HepG2 (cell line): ENCODE results near the gene NAT14. TPM values are rescaled to one million over a fixed set of nuclear protein-coding genes. Genes with fewer than 3 reads are reported as not detected.

ENCODE experiments used
- ADNP ChIP-seq: sonication (generic); formaldehyde crosslinking; IDR thresholded peaks from 2 replicates; pipeline ENCODE4 v1.4.0; 2020; ENCODE audit warnings: missing genetic modification reagents
- ARNT2 ChIP-seq: sonication (generic); formaldehyde crosslinking; IDR thresholded peaks from 2 replicates; pipeline ENCODE4 v1.8.0; 2022; ENCODE audit warnings: mild to moderate bottlenecking, low read depth, missing genetic modification reagents, moderate library complexity
- ATAD3A ChIP-seq: sonication (generic); formaldehyde crosslinking; IDR thresholded peaks from 2 replicates; pipeline ENCODE4 v1.4.0; 2020; ENCODE audit warnings: missing genetic modification reagents
- CEBPG ChIP-seq: IDR thresholded peaks from 2 replicates; pipeline ENCODE4 v1.6.1; 2016
- DRAP1 ChIP-seq: IDR thresholded peaks from 2 replicates; pipeline ENCODE4 v1.6.1; 2016; ENCODE audit warnings: missing genetic modification reagents, missing compliant biosample characterization
- E2F5 ChIP-seq: sonication (generic); formaldehyde crosslinking; conservative IDR thresholded peaks from 2 replicates; pipeline ENCODE4 v1.4.0; 2020; ENCODE audit warnings: missing genetic modification reagents
- GRHL1 ChIP-seq: sonication (generic); formaldehyde crosslinking; conservative IDR thresholded peaks from 2 replicates; pipeline ENCODE4 v1.8.0; 2022; ENCODE audit warnings: missing genetic modification reagents
- HDAC6 ChIP-seq: fragments of 200-600 bp; sonication (generic); IDR thresholded peaks from 2 replicates; pipeline ENCODE4 v1.7.0; 2017; ENCODE audit warnings: mild to moderate bottlenecking, antibody characterized with exemption, low read length, low read depth
- KLF11 ChIP-seq: IDR thresholded peaks from 2 replicates; pipeline ENCODE4 v1.6.1; 2016; ENCODE audit warnings: missing compliant biosample characterization
- MAFG ChIP-seq: sonication (generic); formaldehyde crosslinking; IDR thresholded peaks from 2 replicates; pipeline ENCODE4 v1.5.1; 2020; ENCODE audit warnings: mild to moderate bottlenecking, missing genetic modification reagents
- NR1H2 ChIP-seq: sonication (generic); formaldehyde crosslinking; IDR thresholded peaks from 2 replicates; pipeline ENCODE4 v1.8.1; 2022; ENCODE audit warnings: low read depth, missing genetic modification reagents, borderline replicate concordance
- RFX5 ChIP-seq: IDR thresholded peaks from 2 replicates; pipeline ENCODE4 v1.6.1; 2011; ENCODE audit warnings: low read depth, low read length, improper control_type of control experiment
- RXRA ChIP-seq: sonication (generic); formaldehyde crosslinking; IDR thresholded peaks from 2 replicates; pipeline ENCODE4 v1.5.1; 2020; ENCODE audit warnings: missing genetic modification reagents
- SSRP1 ChIP-seq: IDR thresholded peaks from 2 replicates; pipeline ENCODE4 v1.6.1; 2016; ENCODE audit warnings: control low read depth
- SUZ12 ChIP-seq: fragments of 150-350 bp; IDR thresholded peaks from 2 replicates; pipeline ENCODE4 v1.6.1; 2014; ENCODE audit warnings: low read depth, low read length
- THRA ChIP-seq: sonication (generic); formaldehyde crosslinking; IDR thresholded peaks from 2 replicates; pipeline ENCODE4 v1.4.0; 2020; ENCODE audit warnings: missing genetic modification reagents, borderline replicate concordance
- THYN1 ChIP-seq: sonication (generic); formaldehyde crosslinking; IDR thresholded peaks from 2 replicates; pipeline ENCODE4 v1.8.1; 2023; ENCODE audit warnings: low read depth, mild to moderate bottlenecking, moderate library complexity, missing genetic modification reagents, borderline replicate concordance
- TMF1 ChIP-seq: sonication (generic); formaldehyde crosslinking; IDR thresholded peaks from 2 replicates; pipeline ENCODE4 v1.8.1; 2022; ENCODE audit warnings: low read depth, missing genetic modification reagents
- WIZ ChIP-seq: sonication (generic); formaldehyde crosslinking; IDR thresholded peaks from 2 replicates; pipeline ENCODE4 v1.5.1; 2020; ENCODE audit warnings: mild to moderate bottlenecking, missing genetic modification reagents
- ZBTB43 ChIP-seq: sonication (generic); formaldehyde crosslinking; conservative IDR thresholded peaks from 2 replicates; pipeline ENCODE4 v1.4.0; 2020; ENCODE audit warnings: missing genetic modification reagents
- ZKSCAN5 ChIP-seq: sonication (generic); formaldehyde crosslinking; IDR thresholded peaks from 2 replicates; pipeline ENCODE4 v1.5.1; 2020; ENCODE audit warnings: mild to moderate bottlenecking, missing genetic modification reagents
- ZMAT5 ChIP-seq: sonication (generic); formaldehyde crosslinking; IDR thresholded peaks from 2 replicates; pipeline ENCODE4 v1.5.0; 2020; ENCODE audit warnings: mild to moderate bottlenecking, low read depth, missing genetic modification reagents, borderline replicate concordance
- ZNF207 ChIP-seq: fragments of 450-650 bp; IDR thresholded peaks from 2 replicates; pipeline ENCODE4 v1.6.1; 2016; ENCODE audit warnings: antibody characterized with exemption, borderline replicate concordance
- ZNF557 ChIP-seq: sonication (generic); formaldehyde crosslinking; IDR thresholded peaks from 2 replicates; pipeline ENCODE4 v1.4.0; 2020; ENCODE audit warnings: missing genetic modification reagents
- ZNF616 ChIP-seq: sonication (generic); formaldehyde crosslinking; IDR thresholded peaks from 2 replicates; pipeline ENCODE4 v1.5.0; 2020; ENCODE audit warnings: low read depth, mild to moderate bottlenecking, missing genetic modification reagents
- ZNF652 ChIP-seq: IDR thresholded peaks from 2 replicates; pipeline ENCODE4 v1.6.1; 2016; ENCODE audit warnings: low read depth, borderline replicate concordance
- polyA plus RNA-seq, 8 experiments: library from polyadenylated mRNA; depleted of rRNA in 3 of 8; stranded (reverse) in 7 of 8; unstranded in 1 of 8; fragments of >200 nt; fragmentation: Illumina TruSeq in 4 of 8; extraction: Trizol in 4 of 8; gene quantifications; 2 replicates each; pipeline versions ENCODE4 v1.2.1 to v1.2.3, GENCODE V29; 2011 to 2016; ENCODE audit warnings: low read depth in 4 of 8, missing spikeins in 1 of 8, mixed read lengths in 1 of 8; ENCODE audit not compliant: insufficient read depth in 1 of 8
- total RNA-seq, 5 experiments: library from RNA; depleted of rRNA; stranded (reverse); fragments of >200 nt; fragmentation: Illumina TruSeq; extraction: Trizol; gene quantifications; 2 replicates each; pipeline ENCODE4 v1.2.3, GENCODE V29; 2016; ENCODE audit warnings: low read depth in 1 of 5

NAT14 gene
- total and polyA plus RNA-seq, 2 of the 13 experiments (the other 11 are each of a cell fraction or from before 2014, with no cell fraction given), result 20.7 to 22.3 TPM

- TF ChIP-seq DRAP1 (CRISPR knock-in tag), result no peak
- TF ChIP-seq ZKSCAN5, result no peak
- no peak; the same call in 1 of the 2 replicates for TF ChIP-seq ARNT2 (CRISPR knock-in tag)
- TF ChIP-seq ZNF652 (CRISPR knock-in tag), result no peak
- TF ChIP-seq RXRA (CRISPR knock-in tag), result no peak
- TF ChIP-seq ZBTB43 (CRISPR knock-in tag), result no peak
- no peak for TF ChIP-seq MAFG (CRISPR knock-in tag)
- TF ChIP-seq ZMAT5 (CRISPR knock-in tag), result no peak
- TF ChIP-seq GRHL1 (CRISPR knock-in tag), result no peak
- TF ChIP-seq E2F5, result no peak
- no peak for TF ChIP-seq THRA (CRISPR knock-in tag)
- TF ChIP-seq ZNF616 (CRISPR knock-in tag), result no peak
- no peak for TF ChIP-seq SSRP1
- no peak for TF ChIP-seq ZNF207
- TF ChIP-seq HDAC6, result no peak
- TF ChIP-seq WIZ, result no peak
- no peak for TF ChIP-seq ATAD3A (CRISPR knock-in tag)
- TF ChIP-seq NR1H2, result no peak
- no peak for TF ChIP-seq ZNF557 (CRISPR knock-in tag)
- no peak for TF ChIP-seq ADNP (CRISPR knock-in tag)
- peak; percentile 99 for TF ChIP-seq RFX5
- no peak for TF ChIP-seq TMF1
- 0 out of 2 replicates have a peak, but pooled peaks have one; percentile 27 for TF ChIP-seq KLF11
- no peak for TF ChIP-seq CEBPG (CRISPR knock-in tag)
- TF ChIP-seq THYN1 (CRISPR knock-in tag), result no peak
- TF ChIP-seq SUZ12, result no peak
These were observed 18.7 kb downstream of the NAT14 start (continued) for GRCh38 chr19:55503502-55504251.
